HuH-7 (cell line): ENCODE measurements around the gene ACOX1.

Experiments
- DNase-seq: peaks from one replicate; pipeline ENCODE4 v3.0.0; 2011; ENCODE audit warnings: low spot score

The ACOX1 gene

DNA sequence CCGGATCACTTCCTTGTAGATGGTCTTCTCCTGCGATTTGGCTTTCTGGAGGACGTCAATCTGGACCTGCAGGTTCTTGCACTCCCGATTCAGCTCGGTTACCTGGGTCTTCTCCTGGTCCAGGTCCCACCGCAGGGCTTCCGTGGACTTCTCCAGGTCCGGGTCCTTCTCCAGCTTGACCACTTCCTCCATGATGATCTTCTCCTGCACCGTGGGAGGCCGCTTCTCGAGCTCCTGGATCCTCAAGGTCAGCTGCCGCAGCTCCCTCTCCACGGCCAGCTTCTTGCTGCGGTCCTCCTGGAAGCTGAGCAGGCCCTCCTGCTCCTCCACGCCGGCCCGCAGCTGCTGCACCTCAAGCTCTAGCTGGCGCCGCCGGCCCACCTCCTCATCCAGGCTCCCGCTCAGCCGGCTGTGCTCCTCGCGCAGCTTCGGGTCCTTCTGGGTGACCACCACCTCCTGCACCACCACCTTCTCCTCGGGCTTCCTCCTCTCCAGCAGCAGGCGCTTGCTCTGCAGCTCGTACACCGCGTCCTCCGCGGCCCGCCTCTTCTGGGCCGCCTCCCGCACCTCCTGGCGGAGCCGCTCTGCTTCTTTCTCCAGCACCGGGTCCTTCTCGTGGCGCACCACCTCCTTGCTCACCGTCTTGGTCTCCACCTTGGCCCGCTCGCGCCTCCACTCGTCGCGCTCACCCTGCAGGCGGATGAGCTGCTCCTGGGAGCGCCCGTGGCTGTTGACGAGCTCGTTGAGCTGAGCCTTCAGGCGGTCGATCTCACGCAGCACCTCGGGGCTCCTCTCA lies 29.9 kb upstream of the ACOX1 start:
- no peak for DNase-seq

DNA sequence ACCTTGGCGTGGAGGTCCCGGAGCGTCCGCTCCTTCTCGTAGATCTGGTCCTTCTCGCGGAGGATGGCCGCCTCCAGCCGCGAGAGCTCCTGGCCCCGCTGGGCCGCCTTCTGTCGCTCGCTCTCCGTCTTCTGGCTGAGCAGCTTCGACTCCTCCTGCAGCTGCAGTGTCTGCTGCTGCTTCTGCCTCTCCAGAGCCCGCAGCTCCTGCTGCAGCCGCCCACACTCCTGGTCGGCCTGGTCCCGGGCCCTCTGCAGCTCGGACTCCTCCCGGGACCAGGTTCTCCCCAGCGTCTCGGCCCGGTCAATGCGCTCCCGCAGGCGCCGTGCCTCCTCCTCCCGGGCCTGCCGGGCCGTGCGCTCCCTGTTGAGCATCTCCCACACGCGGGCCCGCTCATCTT lies 29.2 kb upstream of the ACOX1 start:
- DNase-seq, result no peak

DNA sequence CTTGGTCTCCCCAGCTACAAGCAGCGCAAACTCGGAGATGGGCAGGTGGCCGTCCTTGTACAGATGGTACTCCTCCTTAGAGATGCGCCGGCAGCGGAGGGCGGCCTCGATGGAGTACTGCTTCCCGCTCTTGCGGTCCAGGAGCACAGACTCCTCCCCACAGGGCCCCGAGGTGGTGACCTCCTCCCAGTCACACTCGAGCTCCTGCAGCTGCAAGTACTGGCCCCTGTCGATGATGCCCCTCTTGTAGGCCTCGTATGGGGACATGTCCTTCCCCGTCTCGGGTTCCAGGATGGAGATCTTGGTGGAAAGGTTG lies 28.8 kb upstream of the ACOX1 start:
- DNase-seq, result no peak

DNA sequence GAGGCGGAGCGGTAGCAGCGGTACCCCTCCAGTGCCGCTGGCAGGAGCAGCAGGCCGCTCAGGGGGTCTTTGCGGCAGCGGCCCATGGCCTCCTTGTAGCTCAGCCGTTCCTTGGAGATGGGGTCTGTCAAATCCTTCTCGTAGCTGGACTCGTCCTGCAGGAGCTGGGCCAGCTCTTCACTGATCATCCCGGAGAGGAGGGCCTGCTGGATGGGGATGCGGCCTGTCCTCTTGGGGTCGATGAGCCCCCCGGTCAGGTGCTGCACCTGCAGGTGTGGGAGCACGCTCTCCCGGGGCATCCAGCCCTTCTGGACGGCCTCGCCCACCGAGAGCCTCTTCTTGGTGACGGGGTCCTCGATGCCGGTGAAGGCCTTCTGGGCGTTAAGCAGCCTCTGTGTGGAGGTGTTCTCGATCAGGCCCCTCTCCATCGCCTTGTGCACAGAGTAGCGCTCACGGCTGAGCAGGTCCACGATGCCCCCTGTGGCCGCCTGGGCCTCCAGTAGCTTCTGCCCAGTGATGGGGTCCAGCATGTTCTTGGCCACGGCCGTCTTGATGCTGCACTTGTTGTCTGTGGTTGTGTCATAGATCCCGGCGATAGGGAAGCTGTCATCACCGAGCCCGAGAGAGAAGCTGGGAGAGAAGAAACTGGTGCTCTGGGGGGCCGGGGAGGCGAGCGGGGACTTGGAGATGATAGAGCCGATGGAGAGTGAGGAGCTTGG lies 28.3 kb upstream of the ACOX1 start:
- no peak for DNase-seq

DNA sequence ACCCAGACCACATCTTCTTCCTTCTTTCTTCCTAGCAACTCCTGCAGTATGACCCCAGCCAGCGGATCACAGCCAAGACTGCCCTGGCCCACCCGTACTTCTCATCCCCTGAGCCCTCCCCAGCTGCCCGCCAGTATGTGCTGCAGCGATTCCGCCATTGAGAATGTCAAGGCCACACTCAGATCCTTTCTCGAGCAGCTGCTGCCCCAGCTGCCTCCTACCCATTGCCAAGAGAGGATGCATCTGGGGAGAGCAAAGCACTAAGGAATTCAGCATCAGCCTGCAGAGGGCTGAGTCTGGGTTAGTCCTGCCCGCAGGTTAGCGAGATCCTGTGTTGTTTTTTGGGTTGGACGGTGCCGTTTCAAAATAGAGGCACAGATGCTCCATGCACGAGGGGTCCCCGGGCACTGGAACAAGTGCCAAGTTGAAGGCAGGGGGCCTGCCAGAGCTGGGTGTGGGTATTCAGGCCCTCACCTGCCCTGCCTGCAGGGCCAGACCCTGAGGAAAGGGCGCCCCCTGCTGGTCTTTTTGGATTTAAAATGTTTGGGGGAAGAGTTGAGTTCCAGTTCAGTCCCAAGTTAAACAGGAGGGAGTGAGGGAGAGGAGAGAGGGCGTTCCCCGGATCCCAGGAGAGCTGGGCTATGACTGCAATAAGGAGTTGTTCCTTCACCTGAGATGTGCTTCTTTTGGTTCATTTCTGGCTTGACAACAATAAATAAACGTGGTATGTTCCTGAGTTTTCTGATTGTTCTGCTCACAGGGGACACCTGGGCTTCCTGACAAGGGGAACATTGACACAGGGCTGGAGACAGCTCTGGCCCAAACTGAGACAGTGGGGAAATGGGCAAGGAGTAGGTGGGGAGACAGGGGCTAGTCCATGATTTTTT lies 26.5 kb upstream of the ACOX1 start:
- DNase-seq, result peak; percentile 95

DNA sequence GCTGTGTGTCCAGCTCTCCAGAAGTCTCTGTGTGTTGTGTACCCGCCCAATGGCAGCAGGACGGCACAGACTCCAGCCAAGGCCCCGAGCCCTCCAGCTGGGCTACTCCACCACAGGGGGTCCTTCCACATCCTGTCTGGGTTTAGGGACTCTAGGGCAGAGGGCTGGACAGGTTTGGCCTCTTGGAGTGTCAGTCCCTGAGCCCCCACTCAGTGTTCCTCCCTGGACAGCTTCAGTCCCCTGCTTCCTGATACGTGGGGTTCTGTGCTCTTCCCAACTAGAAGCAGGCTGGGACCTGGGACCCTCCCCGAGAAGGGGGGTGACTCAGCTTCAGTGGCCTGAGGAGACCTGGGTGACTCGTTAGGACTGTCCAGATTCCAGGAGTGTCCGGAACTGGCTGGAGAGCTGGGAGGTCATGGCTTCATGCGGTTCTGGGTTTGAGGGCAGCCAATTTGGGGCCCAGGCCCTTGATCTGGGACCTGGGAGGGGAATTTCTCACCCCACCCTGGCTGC lies 25.8 kb upstream of the ACOX1 start:
- no peak for DNase-seq

DNA sequence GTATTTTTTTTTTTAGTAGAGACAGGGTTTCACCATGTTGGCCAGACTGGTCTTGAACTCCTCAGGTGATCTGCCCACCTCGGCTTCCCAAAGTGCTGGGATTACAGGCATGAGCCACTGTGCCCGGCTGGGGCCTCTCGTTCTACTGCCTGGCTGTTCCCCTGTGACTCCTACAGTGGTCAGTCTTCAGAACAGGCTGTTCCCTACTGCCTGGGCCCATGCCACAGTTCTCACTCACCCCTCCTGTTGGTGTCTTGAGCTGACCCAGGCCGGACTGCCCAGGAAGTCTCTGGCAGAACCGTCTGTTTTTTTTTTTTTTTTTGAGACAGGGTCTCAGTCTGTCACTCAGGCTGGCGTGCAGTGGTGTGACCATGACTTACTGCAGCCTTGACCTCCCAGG lies 24.9 kb upstream of the ACOX1 start:
- no peak for DNase-seq

DNA sequence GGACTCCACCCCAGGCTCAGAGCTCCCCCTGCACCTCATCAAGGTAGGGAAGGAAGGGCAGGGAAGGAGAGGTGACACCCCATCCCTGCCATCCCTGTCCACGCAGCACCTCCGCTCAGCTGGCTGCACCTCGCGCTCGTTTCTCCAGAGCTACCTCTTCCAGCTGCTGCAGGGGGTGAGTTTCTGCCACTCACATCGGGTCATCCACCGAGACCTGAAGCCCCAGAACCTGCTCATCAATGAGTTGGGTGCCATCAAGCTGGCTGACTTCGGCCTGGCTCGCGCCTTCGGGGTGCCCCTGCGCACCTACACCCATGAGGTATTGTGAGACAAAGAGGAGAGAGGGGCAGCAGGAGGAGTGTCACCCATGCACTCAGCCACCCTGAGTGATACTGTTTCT lies 23.1 kb upstream of the ACOX1 start:
- no peak for DNase-seq

DNA sequence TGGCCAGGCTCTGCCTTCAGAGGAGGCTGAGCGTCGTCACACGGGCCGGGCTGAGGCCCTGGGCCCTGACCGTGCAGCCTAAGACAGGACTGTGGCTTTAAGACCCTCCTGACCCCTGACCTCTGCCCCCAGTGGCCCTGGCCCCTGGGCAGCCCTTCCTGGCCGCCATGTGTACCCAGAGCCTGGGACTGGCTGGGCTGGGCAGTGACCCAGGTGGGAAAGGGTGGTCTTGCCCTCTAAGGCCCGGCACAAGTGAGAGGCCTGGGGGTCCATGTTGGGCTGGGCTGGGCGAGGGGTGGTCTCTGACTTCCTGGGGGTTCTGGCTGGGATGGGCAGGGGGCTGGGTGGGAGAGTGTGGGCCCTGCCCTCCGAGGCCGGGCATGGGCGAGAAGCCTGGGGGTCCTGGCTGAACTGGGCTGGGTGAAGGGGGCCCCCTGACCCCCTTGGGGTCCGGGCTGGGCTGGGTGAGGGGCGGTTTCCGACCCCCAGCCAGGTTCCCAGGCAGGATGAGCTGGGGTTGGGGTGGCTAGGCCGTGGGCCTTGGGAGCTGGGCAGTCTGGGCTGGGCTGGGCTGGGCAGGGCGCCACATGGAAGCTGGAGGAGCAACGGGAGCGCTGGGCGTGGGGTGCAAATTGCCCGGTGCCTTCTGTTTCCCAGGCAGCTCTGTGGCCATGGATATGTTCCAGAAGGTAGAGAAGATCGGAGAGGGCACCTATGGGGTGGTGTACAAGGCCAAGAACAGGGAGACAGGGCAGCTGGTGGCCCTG lies 22.0 kb upstream of the ACOX1 start, which contains the start of gene CDK3:
TSS of gene CDK3 (plus strand) at position 101 of the 767 bp plus-strand sequence. CDS start at position 672, 571 bp downstream.
- no peak for DNase-seq

DNA sequence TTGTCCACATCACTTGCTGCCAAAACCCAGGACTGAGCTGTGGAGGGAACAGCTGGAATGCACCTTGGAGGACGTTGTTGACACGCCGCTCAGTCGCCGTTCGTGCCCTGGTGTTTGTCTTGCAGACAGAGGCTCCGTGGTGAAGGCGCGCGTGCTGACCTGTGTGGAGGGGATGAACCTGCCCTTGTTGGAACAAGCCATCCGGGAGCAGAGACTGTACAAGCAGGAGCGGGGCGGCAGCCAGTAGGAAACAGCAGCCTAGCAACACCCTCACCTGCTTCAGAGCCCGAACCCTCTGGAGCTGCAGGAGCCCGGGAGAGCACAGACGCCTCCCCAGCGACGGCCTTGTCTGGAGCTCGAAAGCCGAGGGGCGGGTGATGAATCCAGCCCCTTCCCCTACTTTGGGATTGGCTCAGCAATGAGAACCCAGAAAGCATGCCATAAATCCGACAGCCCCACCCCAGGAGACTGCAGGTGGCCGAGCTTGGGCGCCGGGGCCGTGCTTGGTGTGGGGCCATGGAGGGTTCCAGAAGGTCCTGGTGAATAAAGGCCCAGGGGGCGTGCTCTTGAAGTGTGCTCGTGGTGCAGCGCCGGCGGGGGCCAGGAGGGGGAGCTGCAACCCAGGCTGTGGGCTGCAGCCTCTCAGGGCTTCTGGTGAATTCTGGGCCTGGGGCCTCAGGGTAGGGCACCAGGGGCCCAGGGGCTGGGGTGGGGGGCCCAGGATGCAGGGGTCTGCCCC lies 21.2 kb upstream of the ACOX1 start:
- peak; percentile 95 for DNase-seq

DNA sequence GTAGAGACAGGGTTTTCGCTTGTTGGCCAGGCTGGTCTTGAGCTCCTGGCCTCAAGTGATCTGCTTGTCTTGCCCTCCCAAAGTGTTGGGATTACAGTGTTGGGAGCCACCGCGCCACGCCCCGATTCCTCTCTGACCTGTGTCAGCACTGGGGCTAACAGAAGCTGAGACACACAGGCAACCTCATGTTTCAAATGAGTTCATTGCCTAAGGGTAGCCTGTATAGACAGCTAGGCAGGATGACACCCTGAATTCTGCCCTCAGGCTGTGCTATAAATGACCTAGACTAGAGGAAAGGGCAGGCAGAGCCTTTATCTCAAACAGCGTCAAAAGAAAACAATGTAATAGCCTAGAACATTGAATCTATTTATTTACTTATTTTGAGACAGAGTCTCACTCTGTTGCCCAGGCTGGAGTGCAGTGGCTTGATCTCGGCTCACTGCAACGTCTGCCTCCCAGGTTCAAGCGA lies 19.4 kb upstream of the ACOX1 start:
- peak; percentile 71 for DNase-seq

DNA sequence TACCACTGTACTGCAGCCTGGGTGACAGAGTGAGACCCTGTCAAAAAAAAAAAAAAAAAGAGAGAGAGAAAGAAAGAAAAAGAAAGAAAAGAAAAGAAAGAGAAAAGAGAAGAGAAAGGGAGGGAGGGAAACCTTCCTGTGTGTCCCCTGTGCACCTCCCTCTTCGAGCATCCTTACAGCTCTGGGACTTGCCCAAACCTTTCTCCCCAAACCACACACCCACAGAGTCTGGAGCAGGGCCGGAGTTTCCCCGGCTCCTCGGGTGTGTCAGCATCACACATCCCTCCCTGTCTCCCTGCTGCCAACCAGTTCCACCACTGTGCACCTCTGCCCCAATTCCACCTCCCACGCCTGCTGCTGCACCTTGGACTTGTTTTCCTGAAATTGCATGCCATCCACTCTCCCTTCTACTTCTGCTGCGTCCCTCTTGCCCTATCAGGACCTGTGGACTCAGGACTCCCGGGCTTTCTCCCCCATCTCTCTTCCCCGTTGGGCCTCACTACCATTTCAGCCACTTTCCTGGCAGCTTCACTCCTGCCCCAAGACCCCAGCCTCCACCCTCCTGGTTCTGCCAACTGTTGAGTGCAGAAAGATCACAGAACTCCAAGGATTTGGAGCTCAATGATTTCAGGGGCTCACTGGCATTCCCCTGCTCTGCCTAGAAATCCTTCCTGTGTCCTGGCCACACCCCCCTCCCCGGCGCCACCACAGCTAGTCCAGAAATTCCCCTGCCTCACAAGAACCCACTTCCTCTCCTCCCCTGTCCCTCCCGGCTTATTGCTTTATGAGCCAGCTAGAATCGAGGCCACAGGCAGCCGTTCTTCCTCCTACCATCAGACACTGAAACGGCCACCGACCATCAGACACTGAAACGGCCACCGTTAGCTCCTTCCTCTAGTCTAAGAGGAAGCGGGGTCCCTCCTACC lies 18.0 kb upstream of the ACOX1 start:
- DNase-seq, result no peak

DNA sequence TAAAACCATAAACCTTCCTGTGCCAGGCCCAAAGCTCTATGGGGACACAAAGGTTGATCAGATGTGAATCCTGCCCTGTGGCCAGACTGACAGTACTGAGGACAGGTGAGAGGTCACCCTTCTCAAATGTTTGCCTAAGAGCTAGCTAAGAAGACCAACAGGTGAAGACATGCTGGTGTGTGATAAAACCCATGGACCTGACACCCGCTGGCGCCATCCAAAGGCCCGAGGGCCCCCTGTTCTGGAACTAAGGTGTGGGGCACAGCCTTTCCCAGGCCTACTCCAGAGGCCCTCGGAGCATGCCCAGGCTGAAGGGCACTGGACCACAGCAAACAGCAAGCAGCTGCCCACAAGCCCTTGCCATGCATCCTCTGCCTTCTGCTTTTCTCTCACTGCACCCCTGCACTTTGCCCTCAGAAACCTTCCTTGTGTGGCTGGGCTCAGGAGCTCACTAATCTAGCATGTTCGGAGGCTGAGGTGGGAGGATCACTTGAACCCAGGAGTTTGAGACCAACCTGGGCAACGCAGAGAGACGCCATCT lies 16.5 kb upstream of the ACOX1 start:
- no peak for DNase-seq

DNA sequence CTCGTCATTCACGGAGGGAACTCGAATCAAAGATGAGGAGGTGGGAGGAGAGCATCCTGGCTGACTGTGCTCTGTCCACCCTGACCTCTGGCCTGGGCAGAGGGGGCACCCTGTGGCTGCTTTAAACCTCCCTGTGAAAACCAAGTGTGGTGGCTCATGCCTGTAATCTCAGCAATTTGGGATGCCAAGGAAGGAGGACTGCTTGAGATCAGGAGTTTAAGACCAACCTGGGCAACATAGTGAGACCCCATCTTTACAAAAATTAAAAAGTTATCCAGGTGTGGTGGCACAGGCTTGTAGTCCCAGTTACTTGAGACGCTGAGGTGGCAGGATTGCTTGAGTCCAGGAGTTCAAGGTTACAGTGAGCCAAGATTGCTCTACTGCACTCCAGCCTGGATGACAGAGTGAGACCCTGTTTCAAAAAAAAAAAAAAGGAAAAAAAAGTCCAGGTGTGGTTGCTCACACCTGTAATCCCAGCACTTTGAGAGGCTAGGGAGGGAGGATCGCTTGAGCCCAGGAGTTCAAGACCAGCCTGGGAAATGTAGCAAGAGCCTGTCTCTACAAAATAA lies 15.9 kb upstream of the ACOX1 start:
- no peak for DNase-seq

DNA sequence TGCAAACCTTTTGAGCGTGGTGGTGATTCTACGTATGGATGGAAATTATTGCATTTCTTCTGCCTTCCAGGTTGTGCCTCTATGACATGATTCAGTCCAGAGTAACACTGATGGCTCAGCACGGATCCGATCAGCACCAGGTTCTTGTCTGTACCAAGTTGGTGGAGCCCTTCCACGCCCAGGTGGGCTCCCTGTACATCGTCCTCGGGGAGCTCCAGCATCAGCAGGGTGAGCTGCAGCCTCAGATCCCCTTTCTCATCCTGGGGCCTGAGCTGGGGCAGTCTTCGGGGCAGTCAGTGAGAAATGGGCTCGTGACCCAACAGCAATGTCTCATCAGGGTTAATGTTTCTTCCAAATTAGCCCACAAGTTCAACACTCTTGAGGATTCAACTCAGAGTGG lies 12.4 kb upstream of the ACOX1 start:
- DNase-seq, result no peak

DNA sequence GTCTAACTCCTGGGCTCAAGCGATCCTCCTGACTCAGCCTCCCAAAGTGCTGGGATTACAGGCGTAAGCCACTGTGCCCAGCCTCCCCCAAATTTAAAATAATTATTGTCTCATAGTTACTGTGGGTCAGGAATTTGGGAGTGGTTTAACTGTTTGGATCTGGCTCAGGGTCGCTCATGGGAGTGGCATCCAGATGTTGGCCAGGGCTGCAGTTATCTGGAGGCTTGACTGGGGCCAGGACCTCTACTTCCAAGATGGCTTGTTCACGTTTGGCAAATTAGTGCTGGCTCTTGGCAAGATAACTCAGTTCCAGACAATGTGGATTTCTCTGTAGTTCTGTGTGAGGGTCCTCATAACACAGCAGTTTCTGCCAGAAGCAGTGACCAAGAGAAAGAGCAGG lies 8.1 kb upstream of the ACOX1 start:
- DNase-seq, result no peak

DNA sequence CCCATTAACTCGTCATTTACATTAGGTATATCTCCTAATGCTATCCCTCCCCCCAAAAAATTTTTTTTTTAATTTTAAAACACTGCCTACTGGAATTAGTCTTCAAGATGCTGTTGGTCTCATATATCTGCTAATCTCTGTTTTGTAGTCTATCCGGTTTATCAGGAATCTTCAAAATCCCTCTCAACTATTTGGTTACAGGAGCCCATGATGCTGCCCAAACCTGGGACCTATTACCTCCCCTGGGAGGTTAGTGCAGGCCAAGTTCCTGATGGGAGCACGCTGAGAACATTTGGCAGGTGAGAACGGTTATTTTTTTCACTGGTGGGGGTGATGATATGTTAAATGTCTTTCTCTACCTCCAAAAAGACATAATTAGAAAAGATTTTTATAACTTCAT lies 7.0 kb upstream of the ACOX1 start:
- DNase-seq, result no peak

DNA sequence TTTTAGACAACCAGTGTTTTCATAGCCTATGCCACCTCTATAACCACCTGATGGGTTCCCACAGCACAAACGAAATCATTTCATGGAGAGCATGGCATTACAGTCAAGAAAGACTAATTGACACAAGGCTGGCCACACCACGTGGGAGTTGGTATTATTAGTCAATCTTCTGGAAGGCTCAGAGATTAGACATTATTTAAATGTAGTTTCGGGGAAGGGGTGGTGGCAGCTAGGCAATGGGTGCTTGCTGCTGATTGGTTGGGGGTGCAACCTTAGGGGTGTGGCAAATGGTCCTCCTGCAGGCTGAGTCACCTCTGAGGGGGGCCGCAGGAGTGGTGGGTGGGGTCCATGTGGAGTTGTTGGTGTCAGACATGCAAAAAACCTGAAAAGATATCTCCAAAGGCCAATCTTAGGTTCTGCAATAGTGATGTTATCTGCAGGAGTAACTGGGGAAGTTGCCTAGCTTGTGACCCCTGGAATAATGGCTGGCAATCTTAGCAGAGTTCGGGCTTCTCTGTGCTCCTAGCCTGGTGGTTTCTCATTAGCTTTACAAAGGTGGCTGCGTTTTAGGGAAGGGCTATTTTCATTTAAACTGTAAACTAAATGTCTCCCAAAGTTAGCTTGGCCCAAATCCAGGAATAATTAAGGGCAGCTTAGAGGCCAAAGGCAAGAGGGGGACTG lies 4.7 kb upstream of the ACOX1 start:
- DNase-seq, result no peak
